H9 (cell line): Measurements from ENCODE around the gene ZNF821. TPM values are rescaled to one million over a fixed set of nuclear protein-coding genes. Genes with fewer than 3 reads are reported as not detected.

Source experiments
- DNase-seq: peaks from one replicate; pipeline ENCODE4 v3.0.0-alpha.2; 2017
- H2AFZ ChIP-seq: one replicate; pipeline ENCODE4 v1.6.1; 2013; ENCODE audit warnings: mild to moderate bottlenecking, low read length, control low read depth, moderate library complexity
- H2AK5ac ChIP-seq: 2 replicates; pipeline ENCODE4 v1.6.1; 2013; ENCODE audit warnings: low read length, control low read depth, mixed read lengths; ENCODE audit not compliant: insufficient read length
- H2BK120ac ChIP-seq: one replicate; pipeline ENCODE4 v1.6.1; 2013; ENCODE audit warnings: low read depth, mild to moderate bottlenecking, low read length, control low read depth, inconsistent platforms; ENCODE audit not compliant: poor library complexity, severe bottlenecking
- H2BK12ac ChIP-seq: 2 replicates; pipeline ENCODE4 v1.6.1; 2013; ENCODE audit warnings: low read length, control low read depth, mixed read lengths, low read depth; ENCODE audit not compliant: insufficient read length
- H2BK15ac ChIP-seq: 2 replicates; pipeline ENCODE4 v1.6.1; 2013; ENCODE audit warnings: low read depth, low read length, control low read depth
- H2BK20ac ChIP-seq: one replicate; pipeline ENCODE4 v1.6.1; 2013; ENCODE audit warnings: low read depth, mild to moderate bottlenecking, low read length, control low read depth, inconsistent platforms; ENCODE audit not compliant: poor library complexity, severe bottlenecking
- H2BK5ac ChIP-seq: 2 replicates; pipeline ENCODE4 v1.6.1; 2013; ENCODE audit warnings: low read length, control low read depth, mixed read lengths; ENCODE audit not compliant: insufficient read length
- H3K14ac ChIP-seq: 2 replicates; pipeline ENCODE4 v1.6.1; 2013; ENCODE audit warnings: low read length, control low read depth; ENCODE audit not compliant: insufficient read depth
- H3K18ac ChIP-seq: 2 replicates; pipeline ENCODE4 v1.6.1; 2013; ENCODE audit warnings: low read depth, mild to moderate bottlenecking, mixed read lengths, low read length, control low read depth; ENCODE audit not compliant: insufficient read length
- H3K23ac ChIP-seq: 2 replicates; pipeline ENCODE4 v1.6.1; 2013; ENCODE audit warnings: low read length, control low read depth, mixed read lengths, low read depth; ENCODE audit not compliant: insufficient read length
- H3K23me2 ChIP-seq: 2 replicates; pipeline ENCODE4 v1.6.1; 2013; ENCODE audit warnings: low read depth, mild to moderate bottlenecking, mixed read lengths, low read length, control low read depth; ENCODE audit not compliant: insufficient read length, poor library complexity, severe bottlenecking
- H3K27ac ChIP-seq: 2 replicates; pipeline ENCODE4 v1.5.1; 2013; ENCODE audit warnings: low read length, control low read depth, mixed read lengths, low read depth; ENCODE audit not compliant: insufficient read length
- H3K27me3 ChIP-seq: 2 replicates; pipeline ENCODE4 v1.6.1; 2013; ENCODE audit warnings: low read length, control low read depth, inconsistent platforms; ENCODE audit not compliant: insufficient read depth
- H3K4ac ChIP-seq: 2 replicates; pipeline ENCODE4 v1.6.1; 2013; ENCODE audit warnings: low read depth, mild to moderate bottlenecking, control low read depth, inconsistent platforms, low read length, moderate library complexity
- H3K4me1 ChIP-seq: 2 replicates; pipeline ENCODE4 v1.6.1; 2013; ENCODE audit warnings: low read length, control low read depth, inconsistent platforms; ENCODE audit not compliant: insufficient read depth
- H3K4me2 ChIP-seq: 2 replicates; pipeline ENCODE4 v1.6.1; 2013; ENCODE audit warnings: low read length, control low read depth, mixed read lengths; ENCODE audit not compliant: insufficient read length, insufficient read depth
- H3K56ac ChIP-seq: 2 replicates; pipeline ENCODE4 v1.6.1; 2013; ENCODE audit warnings: low read depth, mild to moderate bottlenecking, mixed read lengths, low read length, control low read depth; ENCODE audit not compliant: insufficient read length
- H3K79me1 ChIP-seq: 2 replicates; pipeline ENCODE4 v1.6.1; 2013; ENCODE audit warnings: low read depth, mild to moderate bottlenecking, moderate library complexity, low read length, control low read depth, inconsistent platforms; ENCODE audit not compliant: insufficient read depth, poor library complexity, severe bottlenecking
- H3K79me2 ChIP-seq: 2 replicates; pipeline ENCODE4 v1.6.1; 2013; ENCODE audit warnings: low read length, control low read depth, inconsistent platforms; ENCODE audit not compliant: insufficient read depth
- H3K9ac ChIP-seq: 2 replicates; pipeline ENCODE4 v1.6.1; 2013; ENCODE audit warnings: low read length, control low read depth, mixed read lengths; ENCODE audit not compliant: insufficient read length; ENCODE audit errors: extremely low read depth
- H3K9me3 ChIP-seq: one replicate; pipeline ENCODE4 v1.6.1; 2013; ENCODE audit warnings: low read depth, low read length, inconsistent platforms; ENCODE audit not compliant: control insufficient read depth
- H3T11ph ChIP-seq: one replicate; pipeline ENCODE4 v1.6.1; 2013; ENCODE audit warnings: mild to moderate bottlenecking, low read length, control low read depth, inconsistent platforms
- H4K20me1 ChIP-seq: one replicate; pipeline ENCODE4 v1.6.1; 2013; ENCODE audit not compliant: control insufficient read depth, insufficient read length, insufficient read depth
- H4K5ac ChIP-seq: 2 replicates; pipeline ENCODE4 v1.6.1; 2013; ENCODE audit warnings: low read depth, mild to moderate bottlenecking, mixed read lengths, low read length, control low read depth; ENCODE audit not compliant: insufficient read length
- H4K8ac ChIP-seq: replicated peaks from 2 replicates; pipeline ENCODE4 v1.6.1; 2013; ENCODE audit warnings: low read length, control low read depth, mixed read lengths, low read depth; ENCODE audit not compliant: insufficient read length
- H4K91ac ChIP-seq: 2 replicates; pipeline ENCODE4 v1.6.1; 2013; ENCODE audit warnings: low read depth, mild to moderate bottlenecking, moderate library complexity, mixed read lengths, low read length, control low read depth; ENCODE audit not compliant: insufficient read length
- H3K27ac Mint-ChIP-seq, 3 experiments: 2 replicates in 2 of 3; 3 replicates in 1 of 3; pipeline ENCODE4 v1.8.0; 2020 to 2021; ENCODE audit warnings: mixed read lengths in 3 of 3, mild to moderate bottlenecking in 1 of 3, moderate library complexity in 1 of 3
- H3K27me3 Mint-ChIP-seq: 2 replicates; pipeline ENCODE4 v1.8.0; 2021; ENCODE audit warnings: low read depth, mild to moderate bottlenecking, moderate library complexity, mixed read lengths
- H3K36me3 Mint-ChIP-seq, 3 experiments: 2 replicates in 2 of 3; 3 replicates in 1 of 3; pipeline ENCODE4 v1.8.0; 2020 to 2021; ENCODE audit warnings: low read depth in 3 of 3, mixed read lengths in 3 of 3; ENCODE audit not compliant: insufficient read depth in 1 of 3
- H3K4me1 Mint-ChIP-seq, 2 experiments: 2 replicates each; pipeline ENCODE4 v1.8.0; 2020; ENCODE audit warnings: mixed read lengths in 2 of 2
- H3K4me3 Mint-ChIP-seq, 2 experiments: 2 replicates in 1 of 2; 3 replicates in 1 of 2; pipeline ENCODE4 v1.8.0; 2020 to 2021; ENCODE audit warnings: mild to moderate bottlenecking in 2 of 2, mixed read lengths in 2 of 2, moderate library complexity in 1 of 2
- H3K9me3 Mint-ChIP-seq, 2 experiments: 2 replicates in 1 of 2; 3 replicates in 1 of 2; pipeline ENCODE4 v1.8.0; 2020; ENCODE audit warnings: mild to moderate bottlenecking in 2 of 2, mixed read lengths in 2 of 2, moderate library complexity in 1 of 2
- WGBS: extraction: QIAGEN DNeasy Blood & Tissue Kit; methylation state at CpG from one replicate; pipeline ENCODE4 v1.1.7; 2013; ENCODE audit warnings: missing lambda C conversion rate, low lambda C conversion rate, mixed read lengths; ENCODE audit not compliant: insufficient read length; ENCODE audit errors: extremely low coverage; 5-methylcytosine and 5-hydroxymethylcytosine counted together
- total RNA-seq: library from RNA; stranded (reverse); gene quantifications from 2 replicates; pipeline ENCODE4 v1.2.1, GENCODE V29; 2021
- TF ChIP-seq, protein P1 (sequence below): fragments of 200-600 bp; sonication (generic); conservative IDR thresholded peaks from 3 replicates; pipeline ENCODE4 v1.8.0; 2021; ENCODE audit warnings: antibody characterized with exemption, mild to moderate bottlenecking

The ZNF821 gene
- total RNA-seq, 1 experiment from 2014 or later: 12.5 TPM

DNA sequence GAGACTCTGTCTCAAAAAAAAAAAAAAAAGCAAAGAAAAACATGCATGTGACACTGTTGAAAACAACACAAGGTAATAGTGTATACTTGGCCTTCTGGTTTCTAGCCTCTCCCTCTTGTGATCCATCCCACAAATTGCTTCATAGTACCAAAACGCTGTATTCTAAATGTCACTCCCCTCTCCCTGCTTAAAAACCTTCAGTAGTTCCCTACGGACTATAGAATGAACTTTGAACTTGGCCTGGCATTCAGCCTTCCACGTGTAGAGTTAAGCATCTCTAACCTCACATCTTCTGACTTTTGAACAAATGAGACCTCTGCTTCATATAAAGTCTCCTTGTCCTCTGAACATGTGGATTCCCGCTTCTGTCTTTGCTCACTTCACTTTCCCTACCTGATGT, 5.1 kb downstream of the ZNF821 start:
- Histone ChIP-seq H3K4me2 (no peak overlapping the region), H4K8ac (no peak overlapping the region), H3K27me3 (no peaks in the 10 kb centered on the region), H3T11ph (no peak overlapping the region), H3K56ac (no peak overlapping the region), H3K18ac (no peak overlapping the region), H4K20me1 (no peaks in the 10 kb centered on the region), H2BK120ac (no peak overlapping the region), H2BK15ac (no peak overlapping the region), H3K23me2 (peaks cover 10% of the 10 kb centered on the region), H2BK20ac (no peak overlapping the region), H3K27ac (no peak overlapping the region), H3K23ac (no peak overlapping the region), H4K5ac (no peak overlapping the region), H2AFZ (no peak overlapping the region), H2BK5ac (no peak overlapping the region), H2AK5ac (no peak overlapping the region), H3K9ac (no peak overlapping the region), H2BK12ac (no peak overlapping the region), H3K4me1 (no peaks in the 10 kb centered on the region; the same call in 1 of the 2 replicates), H3K4ac (no peak overlapping the region), H3K14ac (no peak overlapping the region), H3K79me1 (no peaks in the 10 kb centered on the region), H3K79me2 (no peaks in the 10 kb centered on the region), H3K9me3 (no peaks in the 10 kb centered on the region), H4K91ac (no peak overlapping the region)
- Mint-ChIP-seq H3K27ac (no peak overlapping the region), H3K4me3 (no peak overlapping the region), H3K4me1 (peaks cover 10 to 16% of the 10 kb centered on the region in 2 experiments), H3K9me3 (no peaks in the 10 kb centered on the region), H3K36me3 (peaks cover 23 to 52% (median 49%) of the 10 kb centered on the region in 3 experiments), H3K27me3 (no peaks in the 10 kb centered on the region)
- TF ChIP-seq, protein P1, sequence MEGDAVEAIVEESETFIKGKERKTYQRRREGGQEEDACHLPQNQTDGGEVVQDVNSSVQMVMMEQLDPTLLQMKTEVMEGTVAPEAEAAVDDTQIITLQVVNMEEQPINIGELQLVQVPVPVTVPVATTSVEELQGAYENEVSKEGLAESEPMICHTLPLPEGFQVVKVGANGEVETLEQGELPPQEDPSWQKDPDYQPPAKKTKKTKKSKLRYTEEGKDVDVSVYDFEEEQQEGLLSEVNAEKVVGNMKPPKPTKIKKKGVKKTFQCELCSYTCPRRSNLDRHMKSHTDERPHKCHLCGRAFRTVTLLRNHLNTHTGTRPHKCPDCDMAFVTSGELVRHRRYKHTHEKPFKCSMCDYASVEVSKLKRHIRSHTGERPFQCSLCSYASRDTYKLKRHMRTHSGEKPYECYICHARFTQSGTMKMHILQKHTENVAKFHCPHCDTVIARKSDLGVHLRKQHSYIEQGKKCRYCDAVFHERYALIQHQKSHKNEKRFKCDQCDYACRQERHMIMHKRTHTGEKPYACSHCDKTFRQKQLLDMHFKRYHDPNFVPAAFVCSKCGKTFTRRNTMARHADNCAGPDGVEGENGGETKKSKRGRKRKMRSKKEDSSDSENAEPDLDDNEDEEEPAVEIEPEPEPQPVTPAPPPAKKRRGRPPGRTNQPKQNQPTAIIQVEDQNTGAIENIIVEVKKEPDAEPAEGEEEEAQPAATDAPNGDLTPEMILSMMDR: no peak
- no CpG with 5 or more reads among the region's 4 CpGs for WGBS
- DNase-seq: no peak
